Measurements from ENCODE around the gene GSTK1.

Gene GSTK1

GRCh38 chr7:143217806-143218205 is 45.4 kb upstream of the GSTK1 start (continued):
- TF ChIP-seq CREB5 (CRISPR knock-in tag; IDR thresholded peaks at IDR 0.05; ENCODE audit: low read depth) (no peak), RARB (CRISPR knock-in tag; IDR thresholded peaks at IDR 0.05) (no peak), ARNTL (CRISPR knock-in tag; IDR thresholded peaks at IDR 0.05; ENCODE audit: borderline replicate concordance, low read depth) (no peak)

DNA sequence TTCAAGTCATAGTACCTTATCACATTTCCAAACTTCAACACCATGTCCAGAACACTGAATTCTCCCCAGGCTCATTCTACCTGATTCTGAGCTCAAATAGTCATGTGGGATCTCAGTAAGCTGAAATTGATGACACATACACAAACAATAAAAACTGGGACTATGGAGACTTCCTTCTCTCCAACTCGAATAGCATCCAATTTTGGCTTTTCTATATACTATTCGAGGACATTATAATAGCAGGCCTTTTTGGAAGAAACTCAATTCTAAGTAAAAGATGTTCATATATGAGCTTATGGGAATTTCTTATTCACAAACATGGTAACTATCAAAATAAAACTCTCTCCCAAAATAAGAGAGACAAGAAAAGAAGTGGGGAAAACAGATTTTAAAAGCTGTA is 42.0 kb upstream of the GSTK1 start:
- ATAC-seq, result no peak
- no peak for TF ChIP-seq SNAI2 (CRISPR knock-in tag; IDR thresholded peaks at IDR 0.05)
- TF ChIP-seq OSR1 (CRISPR knock-in tag; IDR thresholded peaks at IDR 0.05), result no peak
- TF ChIP-seq ZNF70 (CRISPR knock-in tag; IDR thresholded peaks at IDR 0.05), result no peak
- TF ChIP-seq ISL1 (CRISPR knock-in tag; IDR thresholded peaks at IDR 0.05), result no peak
- TF ChIP-seq CREB5 (CRISPR knock-in tag; IDR thresholded peaks at IDR 0.05; ENCODE audit: low read depth), result no peak
- no peak for TF ChIP-seq ZNF565 (CRISPR knock-in tag; conservative IDR thresholded peaks at IDR 0.05; ENCODE audit: low read depth)
- TF ChIP-seq RARB (CRISPR knock-in tag; IDR thresholded peaks at IDR 0.05), result no peak
- no peak for TF ChIP-seq ZC3H10 (CRISPR knock-in tag; IDR thresholded peaks at IDR 0.05)
- TF ChIP-seq TSHZ2 (CRISPR knock-in tag; IDR thresholded peaks at IDR 0.05), result no peak

DNA sequence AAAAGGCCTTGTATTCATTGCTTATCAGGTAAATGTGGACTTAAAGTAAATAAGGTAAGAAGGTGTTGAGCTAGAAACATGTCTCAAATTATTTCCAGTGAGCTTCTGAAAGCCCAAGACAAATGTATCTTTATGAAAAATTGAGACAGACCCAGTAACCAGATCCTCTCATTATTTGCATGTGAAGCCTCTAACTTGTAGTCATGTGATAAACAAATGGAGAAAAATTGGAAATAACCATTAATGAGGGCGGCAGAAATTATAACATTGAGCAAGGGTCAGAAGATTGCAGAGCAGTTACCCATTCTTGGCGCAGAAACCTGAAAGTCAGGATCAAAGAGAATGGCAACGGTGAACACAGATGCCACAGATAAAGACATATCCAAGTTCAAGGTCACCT is 41.5 kb upstream of the GSTK1 start, which contains the start of gene TAS2R40:
Gene TAS2R40 (plus strand): TSS at position 301 of the 400 bp plus-strand sequence. CDS start 42 bp downstream, at position 343.
- no peak for ATAC-seq
- TF ChIP-seq ZNF8 (CRISPR knock-in tag; IDR thresholded peaks at IDR 0.05), result no peak
- no peak for TF ChIP-seq ZNF70 (CRISPR knock-in tag; IDR thresholded peaks at IDR 0.05)
- no peak for TF ChIP-seq SNAI2 (CRISPR knock-in tag; IDR thresholded peaks at IDR 0.05)
- no peak for TF ChIP-seq BACH2 (CRISPR knock-in tag; IDR thresholded peaks at IDR 0.05; ENCODE audit: borderline replicate concordance)
- no peak for TF ChIP-seq ZFP3 (CRISPR knock-in tag; IDR thresholded peaks at IDR 0.05)
- TF ChIP-seq TSHZ2 (CRISPR knock-in tag; IDR thresholded peaks at IDR 0.05), result no peak
- no peak for TF ChIP-seq GLIS3 (CRISPR knock-in tag; IDR thresholded peaks at IDR 0.05)
- TF ChIP-seq ESRRG (CRISPR knock-in tag; IDR thresholded peaks at IDR 0.05), result no peak
- TF ChIP-seq, protein P1, sequence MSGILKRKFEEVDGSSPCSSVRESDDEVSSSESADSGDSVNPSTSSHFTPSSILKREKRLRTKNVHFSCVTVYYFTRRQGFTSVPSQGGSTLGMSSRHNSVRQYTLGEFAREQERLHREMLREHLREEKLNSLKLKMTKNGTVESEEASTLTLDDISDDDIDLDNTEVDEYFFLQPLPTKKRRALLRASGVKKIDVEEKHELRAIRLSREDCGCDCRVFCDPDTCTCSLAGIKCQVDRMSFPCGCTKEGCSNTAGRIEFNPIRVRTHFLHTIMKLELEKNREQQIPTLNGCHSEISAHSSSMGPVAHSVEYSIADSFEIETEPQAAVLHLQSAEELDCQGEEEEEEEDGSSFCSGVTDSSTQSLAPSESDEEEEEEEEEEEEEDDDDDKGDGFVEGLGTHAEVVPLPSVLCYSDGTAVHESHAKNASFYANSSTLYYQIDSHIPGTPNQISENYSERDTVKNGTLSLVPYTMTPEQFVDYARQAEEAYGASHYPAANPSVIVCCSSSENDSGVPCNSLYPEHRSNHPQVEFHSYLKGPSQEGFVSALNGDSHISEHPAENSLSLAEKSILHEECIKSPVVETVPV (CRISPR knock-in tag; IDR thresholded peaks at IDR 0.05), result no peak

DNA sequence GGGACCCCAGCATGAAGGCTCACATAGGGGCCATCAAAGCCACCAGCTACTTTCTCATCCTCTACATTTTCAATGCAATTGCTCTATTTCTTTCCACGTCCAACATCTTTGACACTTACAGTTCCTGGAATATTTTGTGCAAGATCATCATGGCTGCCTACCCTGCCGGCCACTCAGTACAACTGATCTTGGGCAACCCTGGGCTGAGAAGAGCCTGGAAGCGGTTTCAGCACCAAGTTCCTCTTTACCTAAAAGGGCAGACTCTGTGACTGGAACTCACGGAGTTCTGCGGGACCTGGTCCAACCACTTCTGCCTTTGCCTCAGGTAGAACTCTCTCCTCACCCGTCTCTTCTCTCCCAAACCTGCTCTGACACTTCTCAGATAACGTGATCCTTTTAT is 40.5 kb upstream of the GSTK1 start:
- ATAC-seq, result no peak
- TF ChIP-seq ZFP3 (CRISPR knock-in tag; IDR thresholded peaks at IDR 0.05), result no peak
- TF ChIP-seq, protein P2, sequence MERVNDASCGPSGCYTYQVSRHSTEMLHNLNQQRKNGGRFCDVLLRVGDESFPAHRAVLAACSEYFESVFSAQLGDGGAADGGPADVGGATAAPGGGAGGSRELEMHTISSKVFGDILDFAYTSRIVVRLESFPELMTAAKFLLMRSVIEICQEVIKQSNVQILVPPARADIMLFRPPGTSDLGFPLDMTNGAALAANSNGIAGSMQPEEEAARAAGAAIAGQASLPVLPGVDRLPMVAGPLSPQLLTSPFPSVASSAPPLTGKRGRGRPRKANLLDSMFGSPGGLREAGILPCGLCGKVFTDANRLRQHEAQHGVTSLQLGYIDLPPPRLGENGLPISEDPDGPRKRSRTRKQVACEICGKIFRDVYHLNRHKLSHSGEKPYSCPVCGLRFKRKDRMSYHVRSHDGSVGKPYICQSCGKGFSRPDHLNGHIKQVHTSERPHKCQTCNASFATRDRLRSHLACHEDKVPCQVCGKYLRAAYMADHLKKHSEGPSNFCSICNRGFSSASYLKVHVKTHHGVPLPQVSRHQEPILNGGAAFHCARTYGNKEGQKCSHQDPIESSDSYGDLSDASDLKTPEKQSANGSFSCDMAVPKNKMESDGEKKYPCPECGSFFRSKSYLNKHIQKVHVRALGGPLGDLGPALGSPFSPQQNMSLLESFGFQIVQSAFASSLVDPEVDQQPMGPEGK (CRISPR knock-in tag; IDR thresholded peaks at IDR 0.05; ENCODE audit: borderline replicate concordance), result no peak
